GM10266 (cell line): ENCODE data around the gene MAPK11.

ENCODE experiments used
- DNase-seq: peaks from one replicate; pipeline ENCODE4 v3.0.0; 2012; ENCODE audit errors: extremely low spot score
- CTCF ChIP-seq: IDR thresholded peaks from 2 replicates; pipeline ENCODE4 v1.5.1; 2012; ENCODE audit warnings: mild to moderate bottlenecking, low read depth; ENCODE audit not compliant: control insufficient read depth, insufficient read depth; ENCODE audit errors: missing control alignments

The MAPK11 gene

GRCh38 chr22:50257451-50258360 lies 12.5 kb downstream of the MAPK11 start:
- DNase-seq: no peak
- TF ChIP-seq CTCF: no peak

GRCh38 chr22:50257041-50257440 lies 13.1 kb downstream of the MAPK11 start:
- TF ChIP-seq CTCF: no peak
- DNase-seq: no peak

- TF ChIP-seq CTCF: no peak
- no peak for DNase-seq
Measured at GRCh38 chr22:50256258-50256862, 13.8 kb downstream of the MAPK11 start.

GRCh38 chr22:50255607-50256006 lies 14.6 kb downstream of the MAPK11 start:
- no peak for TF ChIP-seq CTCF
- DNase-seq: no peak

GRCh38 chr22:50255099-50255498 lies 15.1 kb downstream of the MAPK11 start:
- no peak for DNase-seq
- no peak for TF ChIP-seq CTCF

- TF ChIP-seq CTCF: no peak
- no peak for DNase-seq
Measured at GRCh38 chr22:50253941-50254340, 16.2 kb downstream of the MAPK11 start.
